LoVo (cell line): ENCODE results near the gene YIPF3.
"Not testable (repeated sequence)": the region's sequence is repeated elsewhere in the genome, so short reads cannot be mapped to it uniquely, and the experiment has no call there.

ENCODE experiments used
- DNase-seq: peaks from one replicate; pipeline ENCODE4 v3.0.0-alpha.2; 2016; ENCODE audit warnings: low spot score

The YIPF3 gene

GRCh38 chr6:43516697-43517504 is at the start of gene YIPF3, which contains the start of gene POLR1C:
Gene YIPF3 (minus strand): TSS chr6:43516926. CDS start chr6:43516807, 119 bp downstream.
Gene POLR1C (plus strand): TSS chr6:43517089. CDS start chr6:43517110, 21 bp downstream.
- DNase-seq, result peak; percentile 98

DNA sequence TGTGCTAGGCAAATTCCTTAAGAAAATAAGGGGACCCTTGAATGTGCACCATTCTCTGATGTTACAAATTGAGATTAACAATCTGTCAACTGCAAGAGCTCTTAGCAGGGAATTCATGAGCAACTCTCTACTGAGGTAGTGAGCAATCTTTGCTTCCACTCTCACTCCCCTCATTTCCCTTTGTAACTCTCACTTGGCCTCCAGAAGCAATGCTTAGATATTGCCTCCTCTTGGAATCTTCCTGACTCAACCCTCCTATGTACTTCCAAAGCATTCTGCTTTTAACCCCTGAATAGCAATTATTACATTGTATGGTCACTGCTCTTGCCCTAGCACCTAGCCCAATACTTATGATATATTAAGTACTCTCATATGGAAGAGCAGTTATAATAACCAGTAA is 42.6 kb upstream of the YIPF3 start:
- DNase-seq, result no peak

- not testable (repeated sequence) for DNase-seq
These were observed 40.9 kb upstream of the YIPF3 start for GRCh38 chr6:43557620-43558019.

- no peak for DNase-seq
These were observed 30.5 kb upstream of the YIPF3 start for GRCh38 chr6:43547222-43547621.

DNA sequence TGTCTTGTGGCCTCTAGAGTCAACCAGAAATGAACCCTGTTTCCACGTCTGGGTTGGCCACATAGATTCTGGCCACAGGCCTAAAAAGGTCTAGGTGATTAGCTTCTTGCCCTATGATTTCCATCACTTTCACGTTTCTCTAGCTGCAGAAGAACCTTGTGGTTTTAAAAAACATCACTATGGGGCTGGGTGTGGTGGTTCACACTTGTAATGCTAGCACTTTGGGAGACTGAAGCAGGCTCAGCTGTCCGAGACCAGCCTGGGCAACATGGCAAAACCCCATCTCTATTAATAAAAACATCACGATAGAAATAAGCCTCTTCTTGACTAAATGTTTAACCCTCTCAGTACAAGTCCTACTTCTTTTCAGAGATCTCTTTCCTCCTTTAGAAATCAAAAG is 27.7 kb upstream of the YIPF3 start:
- no peak for DNase-seq

GRCh38 chr6:43541774-43542471 is 25.2 kb upstream of the YIPF3 start:
- no peak for DNase-seq

GRCh38 chr6:43540507-43540906 is 23.8 kb upstream of the YIPF3 start:
- DNase-seq, result no peak

GRCh38 chr6:43539409-43539808 is 22.7 kb upstream of the YIPF3 start:
- not testable (repeated sequence) for DNase-seq

GRCh38 chr6:43538986-43539385 is 22.3 kb upstream of the YIPF3 start:
- not testable (repeated sequence) for DNase-seq

GRCh38 chr6:43532201-43532600 is 15.5 kb upstream of the YIPF3 start:
- DNase-seq, result no peak

GRCh38 chr6:43524483-43524961 is 7.8 kb upstream of the YIPF3 start:
- no peak for DNase-seq

- no peak for DNase-seq
These were observed 6.6 kb upstream of the YIPF3 start for GRCh38 chr6:43523284-43523683.

- no peak for DNase-seq
These were observed 6.0 kb upstream of the YIPF3 start for GRCh38 chr6:43522547-43523261.

DNA sequence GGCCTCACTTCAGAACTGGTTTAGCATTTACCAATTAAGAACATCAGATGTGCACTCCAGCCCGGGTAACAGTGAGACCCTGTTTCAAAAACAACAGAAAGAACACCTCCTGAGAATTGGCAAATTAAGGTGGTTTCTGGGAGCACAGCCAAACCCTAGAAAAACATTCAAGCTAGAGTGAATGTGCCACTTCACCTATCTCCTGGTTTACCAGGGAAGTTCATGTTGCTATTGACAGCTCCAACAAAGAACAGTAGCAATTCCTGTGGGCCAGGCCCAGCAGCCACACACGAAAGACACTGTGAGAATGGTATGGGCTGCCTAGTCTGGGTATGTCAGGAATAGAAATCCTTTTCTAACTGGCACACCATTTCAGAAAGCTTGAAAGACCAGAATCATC is 5.1 kb upstream of the YIPF3 start:
- no peak for DNase-seq

- DNase-seq, result no peak
These were observed 3.4 kb upstream of the YIPF3 start for GRCh38 chr6:43520097-43520496.

DNA sequence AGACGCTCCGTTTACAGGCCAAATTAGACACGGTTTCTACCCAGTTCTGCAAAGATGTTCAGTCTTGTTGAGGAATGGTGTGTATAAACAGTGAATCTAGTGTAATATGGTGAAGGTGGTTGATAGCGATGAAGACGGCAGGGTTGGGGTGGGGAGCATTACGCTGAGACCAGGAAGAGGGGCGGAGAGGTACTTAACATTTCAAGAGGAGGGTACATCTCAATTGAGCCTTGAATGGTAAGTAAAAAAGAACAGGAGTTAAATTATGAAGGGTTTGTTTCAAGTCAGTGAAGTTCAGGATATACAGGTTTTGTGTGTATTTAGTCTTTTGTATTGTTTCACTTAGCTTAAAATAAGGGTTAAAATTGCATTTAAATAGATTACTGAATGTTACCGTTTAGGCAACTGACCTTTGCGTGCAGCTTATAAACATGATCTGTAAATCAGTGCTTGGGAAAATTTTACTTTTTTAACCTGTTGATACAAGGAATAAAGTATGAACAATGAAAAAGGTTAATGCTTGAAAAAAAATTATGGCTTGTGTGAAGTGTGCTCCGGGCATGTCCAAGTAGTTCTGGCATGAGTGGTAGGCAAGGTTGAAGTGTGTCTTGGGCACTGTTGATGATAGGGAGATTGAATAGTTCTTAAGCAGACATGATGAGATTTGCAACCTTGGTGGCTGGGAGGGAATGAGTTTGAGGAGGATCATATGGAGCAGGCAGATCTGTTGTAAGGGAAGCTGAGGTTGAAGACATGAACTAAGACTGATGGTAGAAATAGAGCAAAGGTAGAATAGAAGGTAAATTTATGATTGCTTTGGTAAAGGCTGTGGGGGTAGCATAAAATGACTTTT is 1.0 kb upstream of the YIPF3 start:
- no peak for DNase-seq

GRCh38 chr6:43516367-43516696 is 394 bp downstream of the YIPF3 start:
- no peak for DNase-seq

- DNase-seq, result no peak
These were observed 918 bp downstream of the YIPF3 start for GRCh38 chr6:43515808-43516207.

DNA sequence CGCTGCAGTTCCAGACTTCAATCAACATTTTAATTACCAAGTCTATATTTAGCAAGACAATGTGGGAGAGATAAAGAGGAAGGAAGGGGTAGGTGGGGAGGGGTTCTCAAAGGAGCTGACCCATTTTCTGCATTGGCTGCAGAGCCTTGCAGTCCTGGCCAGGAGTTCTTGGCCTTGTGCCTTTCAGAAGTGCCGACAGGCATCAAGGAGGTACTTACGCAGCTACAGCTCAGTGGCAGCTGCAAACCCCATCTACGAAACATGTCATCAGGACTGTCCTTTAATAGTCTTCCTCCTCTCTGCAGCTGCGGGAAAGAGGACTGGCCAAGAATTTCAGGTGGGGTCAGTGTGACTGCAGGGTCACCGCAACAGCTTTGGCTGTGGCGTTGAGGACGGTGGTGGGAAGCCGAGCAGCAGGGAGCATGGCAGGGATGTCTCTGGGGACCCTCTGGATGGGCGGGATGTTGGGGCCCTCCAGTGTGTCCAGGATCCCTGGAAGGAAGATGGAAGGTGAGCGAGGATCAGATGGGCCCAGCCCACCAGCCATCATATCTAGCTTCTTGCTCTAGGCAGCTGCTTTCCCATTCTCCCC is 4.8 kb downstream of the YIPF3 start:
- DNase-seq, result no peak

DNA sequence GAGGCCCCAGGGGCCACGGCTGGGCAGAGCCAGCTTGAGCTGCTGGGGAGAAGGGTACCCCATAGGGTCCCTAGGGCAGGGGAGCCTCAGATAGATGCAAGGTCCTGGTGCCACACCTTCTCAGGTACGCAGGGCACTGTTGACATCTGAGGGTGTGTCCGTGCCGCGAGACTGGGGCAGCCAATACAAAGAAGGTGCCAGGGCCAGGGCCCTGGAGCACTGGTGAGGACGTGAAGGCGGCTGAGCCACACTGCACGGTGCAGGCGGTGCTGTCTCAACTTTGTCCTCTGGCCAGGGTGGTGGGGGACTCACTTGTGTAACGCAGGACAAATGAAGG is 5.9 kb downstream of the YIPF3 start:
- DNase-seq, result peak; percentile 32
